ENCODE measurements around the gene TIGD4.
A peak's percentile ranks its signal among the peaks of the same experiment; 100 is the strongest.
"Not testable (repeated sequence)": the region's sequence is repeated elsewhere in the genome, so short reads cannot be mapped to it uniquely, and the experiment has no call there.

TIGD4 gene

GRCh38 chr4:152778656-152779512, 646 bp downstream of the TIGD4 start:
- peak; percentile 8 for DNase-seq

GRCh38 chr4:152777488-152777887, 2.0 kb downstream of the TIGD4 start:
- no peak for DNase-seq

- no peak for DNase-seq
These were observed 3.2 kb downstream of the TIGD4 start for GRCh38 chr4:152776352-152776751.

GRCh38 chr4:152773953-152774352, 5.6 kb downstream of the TIGD4 start:
- no peak for DNase-seq

GRCh38 chr4:152773339-152773738, 6.2 kb downstream of the TIGD4 start:
- no peak for DNase-seq

- no peak for DNase-seq
These were observed 7.6 kb downstream of the TIGD4 start for GRCh38 chr4:152771741-152772533.

GRCh38 chr4:152765069-152765737, 14.3 kb downstream of the TIGD4 start:
- DNase-seq = not testable (repeated sequence)

GRCh38 chr4:152763796-152764195, 15.7 kb downstream of the TIGD4 start:
- no peak for DNase-seq

GRCh38 chr4:152748619-152749018, 30.9 kb downstream of the TIGD4 start:
- no peak for DNase-seq

GRCh38 chr4:152747444-152747843, 32.1 kb downstream of the TIGD4 start:
- no peak for DNase-seq

- no peak for DNase-seq
These were observed 40.7 kb downstream of the TIGD4 start for GRCh38 chr4:152738827-152739226.

- no peak for DNase-seq
These were observed 43.6 kb downstream of the TIGD4 start for GRCh38 chr4:152735906-152736305.

GRCh38 chr4:152735396-152735859, 44.1 kb downstream of the TIGD4 start:
- DNase-seq = no peak

- no peak for DNase-seq
These were observed 44.9 kb downstream of the TIGD4 start for GRCh38 chr4:152734699-152735050.

- no peak for DNase-seq
These were observed 45.4 kb downstream of the TIGD4 start for GRCh38 chr4:152734015-152734698.

GRCh38 chr4:152731997-152732396, 47.5 kb downstream of the TIGD4 start:
- no peak for DNase-seq

- DNase-seq = no peak
These were observed 50.1 kb downstream of the TIGD4 start for GRCh38 chr4:152729466-152729865.

GRCh38 chr4:152728343-152728742, 51.2 kb downstream of the TIGD4 start:
- no peak for DNase-seq

GRCh38 chr4:152727784-152728183, 51.7 kb downstream of the TIGD4 start:
- no peak for DNase-seq

GRCh38 chr4:152724494-152724893, 55.0 kb downstream of the TIGD4 start:
- no peak for DNase-seq

GRCh38 chr4:152723236-152723635, 56.3 kb downstream of the TIGD4 start:
- DNase-seq = no peak

GRCh38 chr4:152719801-152720556, 59.6 kb downstream of the TIGD4 start:
- DNase-seq = no peak

Data from KG1 (cell line).